HepG2 (cell line): ENCODE measurements around the gene SLC6A7. TPM values are rescaled to one million over a fixed set of nuclear protein-coding genes. Genes with fewer than 3 reads are reported as not detected.

ENCODE experiments used
- CBX2 ChIP-seq, 2 experiments: fragments of 200-600 bp in 1 of 2; sonication (generic); formaldehyde crosslinking in 1 of 2; IDR thresholded peaks; 2 replicates each; pipeline versions ENCODE4 v1.7.0 to v1.8.1; 2018 to 2022; ENCODE audit warnings: low read depth in 2 of 2, low read length in 1 of 2, mild to moderate bottlenecking in 1 of 2, missing genetic modification reagents in 1 of 2
- EHMT2 ChIP-seq: fragments of 200-600 bp; sonication (generic); IDR thresholded peaks from 2 replicates; pipeline ENCODE4 v1.7.0; 2017; ENCODE audit warnings: antibody characterized with exemption, low read depth, low read length, borderline replicate concordance
- ERF ChIP-seq: IDR thresholded peaks from 2 replicates; pipeline ENCODE4 v1.6.1; 2018; ENCODE audit warnings: missing biosample characterization, missing genetic modification reagents
- FOSL2 ChIP-seq: sonication (generic); formaldehyde crosslinking; IDR thresholded peaks from 2 replicates; pipeline ENCODE4 v1.4.0; 2020; ENCODE audit warnings: missing genetic modification reagents
- GTF2F1 ChIP-seq: fragments of 150-350 bp; IDR thresholded peaks from 2 replicates; pipeline ENCODE4 v1.6.1; 2014; ENCODE audit warnings: low read length
- HNRNPK ChIP-seq: fragments of 200-400 bp; formaldehyde crosslinking; IDR thresholded peaks from 2 replicates; pipeline ENCODE4 v1.6.1; 2018; ENCODE audit warnings: low read length, low read depth, moderate library complexity, mild to moderate bottlenecking; ENCODE audit not compliant: poor library complexity, severe bottlenecking
- KDM1A ChIP-seq: IDR thresholded peaks from 2 replicates; pipeline ENCODE4 v1.6.1; 2016; ENCODE audit warnings: missing compliant biosample characterization
- KLF16 ChIP-seq, 2 experiments: sonication (generic) in 1 of 2; formaldehyde crosslinking in 1 of 2; IDR thresholded peaks; 2 replicates each; pipeline versions ENCODE4 v1.6.1 to v1.8.0; 2016 to 2023; ENCODE audit warnings: missing genetic modification reagents in 2 of 2, missing compliant biosample characterization in 1 of 2
- NR2F1 ChIP-seq, 2 experiments: fragments of 450-650 bp in 1 of 2; formaldehyde crosslinking in 1 of 2; IDR thresholded peaks; 2 replicates each; pipeline versions ENCODE4 v1.5.0 to v1.6.1; 2016 to 2020; ENCODE audit warnings: mild to moderate bottlenecking in 1 of 2, missing compliant biosample characterization in 1 of 2, missing genetic modification reagents in 1 of 2, moderate library complexity in 1 of 2
- XRCC5 ChIP-seq: fragments of 200-400 bp; formaldehyde crosslinking; optimal IDR thresholded peaks from 2 replicates; pipeline ENCODE3; 2017; ENCODE audit warnings: mild to moderate bottlenecking, low read length
- ZBTB40 ChIP-seq, 2 experiments: fragments of 450-650 bp in 1 of 2; sonication (generic) in 1 of 2; formaldehyde crosslinking in 1 of 2; IDR thresholded peaks; 2 replicates each; pipeline versions ENCODE4 v1.6.1 to v1.8.0; 2016 to 2022; ENCODE audit warnings: antibody characterized with exemption in 1 of 2, mild to moderate bottlenecking in 1 of 2, missing genetic modification reagents in 1 of 2
- ZBTB7B ChIP-seq: sonication (generic); formaldehyde crosslinking; IDR thresholded peaks from 2 replicates; pipeline ENCODE4 v1.4.0; 2020; ENCODE audit warnings: missing genetic modification reagents
- ZMYM3 ChIP-seq: sonication (generic); formaldehyde crosslinking; IDR thresholded peaks from 2 replicates; pipeline ENCODE4 v1.5.1; 2020; ENCODE audit warnings: mild to moderate bottlenecking, missing genetic modification reagents
- ZNF20 ChIP-seq: sonication (generic); formaldehyde crosslinking; IDR thresholded peaks from 2 replicates; pipeline ENCODE4 v1.4.0; 2020; ENCODE audit warnings: mild to moderate bottlenecking, moderate library complexity, missing genetic modification reagents
- ZNF333 ChIP-seq: sonication (generic); formaldehyde crosslinking; IDR thresholded peaks from 2 replicates; pipeline ENCODE4 v1.4.0; 2020; ENCODE audit warnings: mild to moderate bottlenecking, missing genetic modification reagents, borderline replicate concordance
- ZNF430 ChIP-seq: sonication (generic); formaldehyde crosslinking; IDR thresholded peaks from 2 replicates; pipeline ENCODE4 v1.9.0; 2021; ENCODE audit warnings: mild to moderate bottlenecking, missing genetic modification reagents
- ZNF772 ChIP-seq: sonication (generic); formaldehyde crosslinking; IDR thresholded peaks from 2 replicates; pipeline ENCODE4 v1.5.0; 2020; ENCODE audit warnings: mild to moderate bottlenecking, missing genetic modification reagents
- polyA plus RNA-seq, 8 experiments: library from polyadenylated mRNA; depleted of rRNA in 3 of 8; stranded (reverse) in 7 of 8; unstranded in 1 of 8; fragments of >200 nt; fragmentation: Illumina TruSeq in 4 of 8; extraction: Trizol in 4 of 8; gene quantifications; 2 replicates each; pipeline versions ENCODE4 v1.2.1 to v1.2.3, GENCODE V29; 2011 to 2016; ENCODE audit warnings: low read depth in 4 of 8, missing spikeins in 1 of 8, mixed read lengths in 1 of 8; ENCODE audit not compliant: insufficient read depth in 1 of 8
- total RNA-seq, 5 experiments: library from RNA; depleted of rRNA; stranded (reverse); fragments of >200 nt; fragmentation: Illumina TruSeq; extraction: Trizol; gene quantifications; 2 replicates each; pipeline ENCODE4 v1.2.3, GENCODE V29; 2016; ENCODE audit warnings: low read depth in 1 of 5
- TF ChIP-seq, protein P1 (sequence below): fragments of 450-650 bp; IDR thresholded peaks from 2 replicates; pipeline ENCODE4 v1.6.1; 2016
- TF ChIP-seq, protein P2 (sequence below): sonication (generic); formaldehyde crosslinking; IDR thresholded peaks from 2 replicates; pipeline ENCODE4 v1.5.0; 2020; ENCODE audit warnings: missing genetic modification reagents

Gene SLC6A7
- total and polyA plus RNA-seq, 2 of the 13 experiments (the other 11 are each of a cell fraction or from before 2014, with no cell fraction given), result not detected

DNA sequence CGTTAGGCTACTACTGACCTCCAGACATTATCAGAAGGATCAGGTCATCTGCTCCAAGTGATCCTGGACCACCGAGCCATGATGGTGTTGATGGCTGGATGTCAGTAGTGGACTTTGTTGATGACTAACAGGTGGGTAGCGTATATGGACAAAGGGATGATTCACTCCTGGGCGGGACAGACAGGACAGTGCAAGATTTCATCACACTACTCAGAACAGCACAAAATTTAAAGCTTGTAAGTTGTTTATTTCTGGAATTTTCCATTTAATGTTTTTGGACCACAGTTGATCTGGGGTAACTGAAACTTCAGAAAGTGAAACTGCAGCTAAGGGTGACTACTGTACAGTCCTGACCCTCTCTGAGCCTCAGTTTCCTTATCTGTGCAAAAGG is 46.9 kb upstream of the SLC6A7 start (continued):
- TF ChIP-seq, protein P1, sequence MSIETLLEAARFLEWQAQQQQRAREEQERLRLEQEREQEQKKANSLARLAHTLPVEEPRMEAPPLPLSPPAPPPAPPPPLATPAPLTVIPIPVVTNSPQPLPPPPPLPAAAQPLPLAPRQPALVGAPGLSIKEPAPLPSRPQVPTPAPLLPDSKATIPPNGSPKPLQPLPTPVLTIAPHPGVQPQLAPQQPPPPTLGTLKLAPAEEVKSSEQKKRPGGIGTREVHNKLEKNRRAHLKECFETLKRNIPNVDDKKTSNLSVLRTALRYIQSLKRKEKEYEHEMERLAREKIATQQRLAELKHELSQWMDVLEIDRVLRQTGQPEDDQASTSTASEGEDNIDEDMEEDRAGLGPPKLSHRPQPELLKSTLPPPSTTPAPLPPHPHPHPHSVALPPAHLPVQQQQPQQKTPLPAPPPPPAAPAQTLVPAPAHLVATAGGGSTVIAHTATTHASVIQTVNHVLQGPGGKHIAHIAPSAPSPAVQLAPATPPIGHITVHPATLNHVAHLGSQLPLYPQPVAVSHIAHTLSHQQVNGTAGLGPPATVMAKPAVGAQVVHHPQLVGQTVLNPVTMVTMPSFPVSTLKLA, result no peak
- peak; percentile 63; the same call in 1 of the 2 replicates for TF ChIP-seq ZMYM3 (CRISPR knock-in tag)
- no peak for TF ChIP-seq EHMT2
- peak; percentile 68 for TF ChIP-seq ZNF772
- peak; percentile 70; the same call in 1 of the 2 replicates for TF ChIP-seq KDM1A
- no peak for TF ChIP-seq ZNF20 (CRISPR knock-in tag)
- TF ChIP-seq ZBTB40 (IDR thresholded peaks at IDR 0.05), result no peak
- peak; percentile 35; the same call in 1 of the 2 replicates for TF ChIP-seq ZBTB40 (CRISPR knock-in tag; IDR thresholded peaks at IDR 0.05)
- TF ChIP-seq KLF16 (CRISPR knock-in tag; IDR thresholded peaks at IDR 0.05), result peak in 1 of 2 experiments; percentile 56; a peak in 1 of 4 replicates
- TF ChIP-seq, protein P2, sequence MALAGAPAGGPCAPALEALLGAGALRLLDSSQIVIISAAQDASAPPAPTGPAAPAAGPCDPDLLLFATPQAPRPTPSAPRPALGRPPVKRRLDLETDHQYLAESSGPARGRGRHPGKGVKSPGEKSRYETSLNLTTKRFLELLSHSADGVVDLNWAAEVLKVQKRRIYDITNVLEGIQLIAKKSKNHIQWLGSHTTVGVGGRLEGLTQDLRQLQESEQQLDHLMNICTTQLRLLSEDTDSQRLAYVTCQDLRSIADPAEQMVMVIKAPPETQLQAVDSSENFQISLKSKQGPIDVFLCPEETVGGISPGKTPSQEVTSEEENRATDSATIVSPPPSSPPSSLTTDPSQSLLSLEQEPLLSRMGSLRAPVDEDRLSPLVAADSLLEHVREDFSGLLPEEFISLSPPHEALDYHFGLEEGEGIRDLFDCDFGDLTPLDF (CRISPR knock-in tag), result no peak
- TF ChIP-seq XRCC5, result peak; percentile 23
- no peak for TF ChIP-seq CBX2 (IDR thresholded peaks at IDR 0.05; ENCODE audit: low read depth, low read length)
- no peak for TF ChIP-seq CBX2 (CRISPR knock-in tag; IDR thresholded peaks at IDR 0.05; ENCODE audit: low read depth)
- no peak for TF ChIP-seq GTF2F1
- TF ChIP-seq ZNF333 (CRISPR knock-in tag), result peak; percentile 17; the same call in 1 of the 2 replicates
- peak; percentile 99 for TF ChIP-seq FOSL2
- TF ChIP-seq ERF (CRISPR knock-in tag), result peak; percentile 56
- peak; percentile 77; the same call in 1 of the 2 replicates for TF ChIP-seq ZBTB7B (CRISPR knock-in tag)
- TF ChIP-seq ZNF430, result 0 out of 2 replicates have a peak, but pooled peaks have one; percentile 51
- 0 out of 4 replicates have a peak, but pooled peaks of 1 of the 2 experiments have one; percentile 14 for TF ChIP-seq NR2F1 (CRISPR knock-in tag; IDR thresholded peaks at IDR 0.05)
- TF ChIP-seq HNRNPK, result no peak
